HG02870 (cell line): ENCODE data around the gene PACC1.
"Not testable (repeated sequence)": the region's sequence is repeated elsewhere in the genome, so short reads cannot be mapped to it uniquely, and the experiment has no call there.

Experiments used
- ATAC-seq: cut with Tn5 transposase; IDR thresholded peaks from one replicate; pipeline ENCODE4 v1.9.1; 2021; ENCODE audit warnings: mild to moderate bottlenecking, moderate library complexity; ENCODE audit not compliant: unreplicated experiment

The PACC1 gene

DNA sequence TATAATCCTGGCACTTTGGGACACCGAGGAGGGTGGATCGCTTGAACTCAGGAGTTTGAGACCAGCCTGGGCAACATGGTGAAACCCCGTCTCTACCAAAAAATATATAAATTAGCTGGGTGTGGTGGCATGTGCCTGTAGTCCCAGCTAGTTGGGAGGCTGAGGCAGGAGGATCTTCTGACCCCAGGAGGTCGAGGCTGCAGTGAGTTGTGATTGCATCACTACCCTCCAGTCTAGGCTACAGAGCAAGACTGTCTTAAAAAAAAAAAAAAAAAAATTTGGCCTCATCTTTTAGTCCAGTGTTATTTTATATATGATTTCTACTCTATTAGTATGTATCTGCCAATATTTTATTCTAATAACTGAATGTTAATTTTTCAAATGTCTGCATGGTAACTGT lies 69.8 kb downstream of the PACC1 start:
- ATAC-seq, result no peak

- no peak for ATAC-seq
Observed at GRCh38 chr1:212341090-212341489, 73.6 kb downstream of the PACC1 start.

DNA sequence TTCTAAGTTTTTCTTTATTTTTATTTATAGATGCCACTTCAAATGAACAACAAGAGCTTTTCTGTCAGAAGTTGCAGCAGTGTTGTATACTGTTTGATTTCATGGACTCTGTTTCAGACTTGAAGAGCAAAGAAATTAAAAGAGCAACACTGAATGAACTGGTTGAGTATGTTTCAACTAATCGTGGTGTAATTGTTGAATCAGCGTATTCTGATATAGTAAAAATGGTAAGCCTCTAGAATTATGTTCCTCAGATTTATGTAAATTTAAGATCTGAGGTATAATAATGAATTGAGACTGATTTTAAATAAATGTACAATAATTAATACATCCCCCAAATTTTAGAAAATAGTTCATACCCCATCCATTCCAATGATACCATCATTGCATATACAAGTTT lies 85.6 kb downstream of the PACC1 start:
- no peak for ATAC-seq

DNA sequence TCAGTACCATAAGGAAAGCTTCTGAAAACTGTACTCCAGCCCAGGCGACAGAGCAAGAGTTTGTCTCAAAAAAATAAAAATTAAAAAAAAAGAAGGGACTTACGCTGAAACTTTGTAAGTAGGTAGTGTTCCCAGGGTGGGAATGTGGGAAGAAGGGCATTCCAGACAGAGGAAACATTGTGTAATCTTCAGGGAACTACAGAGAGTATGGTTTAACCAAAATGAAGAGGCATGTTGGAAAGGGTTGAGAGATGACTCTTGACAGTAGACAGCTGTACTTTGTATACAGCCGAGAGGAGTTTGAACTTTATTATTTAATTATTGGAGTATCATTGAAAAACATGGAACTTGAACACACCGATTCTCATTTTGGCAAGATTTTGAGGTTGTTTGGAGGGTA lies 86.4 kb downstream of the PACC1 start:
- no peak for ATAC-seq

- ATAC-seq, result no peak
Observed at GRCh38 chr1:212326541-212326940, 88.1 kb downstream of the PACC1 start.

GRCh38 chr1:212323066-212323465 lies 91.6 kb downstream of the PACC1 start:
- ATAC-seq, result no peak

GRCh38 chr1:212321031-212321430 lies 93.7 kb downstream of the PACC1 start:
- not testable (repeated sequence) for ATAC-seq

- no peak for ATAC-seq
Observed at GRCh38 chr1:212317916-212318315, 96.8 kb downstream of the PACC1 start.

DNA sequence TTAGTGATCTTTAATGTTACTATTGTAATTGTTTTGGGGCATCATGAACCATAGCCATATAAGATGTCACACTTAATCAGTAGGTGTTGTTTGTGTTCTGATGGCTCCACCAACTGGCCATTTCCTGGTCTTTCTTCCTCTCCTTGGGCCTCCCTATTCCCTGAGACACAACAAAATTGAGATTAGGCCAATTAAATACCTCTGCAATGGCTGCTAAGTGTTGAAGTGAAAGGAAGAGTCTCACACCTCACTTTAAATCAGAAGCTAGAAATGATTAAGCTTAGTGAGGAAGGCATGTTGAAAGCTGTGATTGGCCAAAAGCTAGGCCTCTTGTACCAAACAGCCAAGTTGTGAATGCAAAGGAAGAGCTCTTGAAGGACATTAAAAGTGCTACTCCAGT lies 98.8 kb downstream of the PACC1 start:
- ATAC-seq, result no peak

DNA sequence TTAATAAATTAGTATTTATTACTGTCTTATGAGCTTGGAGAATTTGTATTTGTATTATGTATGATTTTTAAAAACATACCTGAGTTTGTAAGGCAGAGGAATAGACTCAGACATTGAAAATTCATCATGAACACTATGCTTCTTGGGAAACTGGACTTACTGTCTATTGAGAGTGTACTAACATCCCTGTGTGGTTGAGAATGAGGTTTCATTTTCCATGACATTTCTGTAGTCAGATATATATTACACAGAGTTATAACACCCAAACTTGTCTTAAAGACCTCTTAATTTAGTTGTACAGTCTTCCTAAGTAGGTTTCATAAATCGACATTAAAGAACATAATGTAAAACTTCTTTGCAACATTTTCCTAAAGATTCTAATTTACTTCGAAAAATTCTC lies 99.5 kb downstream of the PACC1 start:
- no peak for ATAC-seq
